D341Med (cell line): ENCODE measurements around the gene MYOCOS.
"Not testable (repeated sequence)": the region's sequence is repeated elsewhere in the genome, so short reads cannot be mapped to it uniquely, and the experiment has no call there.

ENCODE experiments used
- DNase-seq: peaks from one replicate; pipeline ENCODE4 v3.0.0; 2012; ENCODE audit warnings: low spot score

The MYOCOS gene, protein sequence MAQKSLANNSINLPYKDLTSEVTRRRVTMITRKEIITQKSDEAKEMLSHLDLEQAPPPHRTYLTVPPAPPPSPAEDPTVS

DNA sequence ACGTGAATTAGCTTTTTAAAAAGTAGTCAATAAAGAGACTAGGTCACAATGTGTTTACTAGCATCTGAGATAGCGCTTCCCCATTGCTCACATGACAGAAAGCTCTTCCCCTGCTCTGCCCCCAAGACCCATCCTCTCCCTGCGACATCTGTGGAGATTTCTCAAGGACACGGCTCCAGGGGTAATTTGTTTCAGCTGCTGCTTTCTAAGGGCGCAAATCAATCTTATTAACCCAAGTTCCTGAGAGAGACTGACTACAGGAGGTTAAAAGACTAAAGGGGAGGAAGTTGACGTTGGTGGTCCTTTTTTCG is at the start of gene MYOCOS:
Gene MYOCOS, plus strand, starts transcription at position 92 of the 311 bp plus-strand sequence. CDS start 1,641 bp downstream, outside the sequence.
- DNase-seq = no peak

DNA sequence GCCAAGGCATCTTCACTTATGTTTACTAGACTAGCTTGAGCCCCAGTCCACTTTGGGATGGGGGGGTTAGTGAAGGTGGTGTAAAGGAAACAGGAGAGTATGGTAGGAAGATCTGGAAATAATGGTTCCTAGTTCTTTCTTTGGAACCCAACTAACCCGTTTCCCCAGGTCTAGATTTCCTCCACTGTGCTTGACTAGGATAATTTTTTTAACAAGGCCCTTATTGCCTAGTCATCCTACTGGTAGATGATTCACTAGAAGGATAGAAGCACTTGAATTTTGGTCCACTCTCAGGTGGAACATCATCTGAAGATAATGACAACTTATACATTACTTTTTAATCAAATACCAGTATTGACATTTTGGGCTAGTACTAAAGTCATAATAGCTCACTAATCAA is 45.9 kb upstream of the MYOCOS start:
- DNase-seq = no peak

DNA sequence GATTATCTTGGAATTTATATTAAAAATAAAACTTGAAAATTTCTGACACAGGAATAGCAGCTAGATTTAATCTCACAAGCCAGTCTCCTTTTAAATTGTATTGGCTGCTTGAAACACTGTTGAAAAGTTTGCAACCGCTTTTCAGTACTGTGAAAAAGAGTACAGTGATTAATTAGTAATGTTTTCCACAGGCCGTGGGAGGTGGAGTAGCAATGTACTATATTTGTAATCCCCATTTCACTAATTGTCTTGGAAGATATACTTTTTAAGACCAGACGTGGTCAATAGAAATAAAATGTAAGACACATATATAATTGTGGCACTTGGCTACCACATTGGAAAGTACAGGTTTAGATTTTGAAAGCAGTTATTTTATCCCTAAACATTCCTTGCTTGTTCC is 40.8 kb upstream of the MYOCOS start:
- DNase-seq = no peak

DNA sequence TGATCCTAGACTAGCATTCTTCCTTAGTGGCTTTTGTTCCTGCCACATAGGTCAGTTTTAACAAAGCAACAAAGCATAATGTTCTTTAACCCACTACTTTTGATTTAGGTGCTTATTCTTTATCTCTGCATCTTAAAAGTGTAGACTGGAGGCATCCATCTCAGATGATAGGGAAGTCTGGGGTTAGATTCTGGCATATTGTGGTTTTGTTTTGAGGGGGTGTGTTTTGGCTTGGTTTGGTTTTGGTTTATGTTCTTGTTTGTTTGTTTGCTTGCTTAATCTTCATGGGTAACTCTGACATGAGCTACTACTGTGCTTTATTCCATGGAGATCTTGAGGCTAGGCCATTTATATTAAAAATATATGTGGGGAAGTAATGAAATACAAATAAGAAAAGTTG is 40.3 kb upstream of the MYOCOS start:
- no peak for DNase-seq

DNA sequence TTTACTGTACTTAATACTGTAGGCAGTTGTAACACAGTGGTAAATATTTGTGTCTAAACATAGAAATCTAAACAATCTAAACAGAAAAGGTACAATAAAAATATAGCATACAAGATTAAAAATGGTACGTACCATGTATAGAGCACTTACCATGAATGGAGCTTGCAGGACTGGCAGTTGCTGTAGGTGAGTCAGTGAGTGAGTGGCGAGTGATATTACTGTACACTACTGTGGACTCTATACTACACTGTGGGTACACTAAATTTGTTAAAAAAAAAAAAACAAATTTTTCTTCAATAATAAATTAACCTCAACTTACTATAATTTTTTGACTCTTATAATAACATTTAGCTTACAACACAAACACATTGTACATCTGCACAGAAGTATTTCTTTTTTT is 39.5 kb upstream of the MYOCOS start:
- DNase-seq = no peak

DNA sequence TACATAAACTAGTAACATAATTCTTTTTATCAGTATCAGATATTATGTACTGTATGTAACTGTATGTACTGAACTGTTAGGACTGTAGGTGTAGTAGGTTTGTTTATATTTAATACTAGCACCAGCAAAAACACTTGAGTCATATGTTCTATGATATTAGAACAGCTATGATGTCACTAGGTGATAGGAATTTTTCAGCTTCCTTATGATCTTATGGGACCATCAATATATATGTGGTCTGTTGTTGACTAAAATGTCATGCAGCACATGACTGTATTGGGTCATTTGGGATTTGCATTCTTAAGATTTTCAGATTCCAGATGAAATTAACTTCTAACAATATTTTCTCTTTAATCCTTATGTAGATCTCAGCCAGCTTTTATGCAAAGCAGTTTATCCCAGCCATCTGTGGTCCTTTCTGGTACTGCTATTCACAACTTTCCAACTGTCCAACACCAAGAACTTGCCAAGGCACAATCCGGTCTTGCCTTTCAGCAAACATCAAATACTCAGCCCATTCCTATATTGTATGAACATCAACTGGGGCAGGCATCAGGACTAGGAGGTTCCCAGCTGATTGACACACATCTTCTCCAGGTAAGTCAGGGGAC is 38.3 kb upstream of the MYOCOS start:
- DNase-seq = no peak

DNA sequence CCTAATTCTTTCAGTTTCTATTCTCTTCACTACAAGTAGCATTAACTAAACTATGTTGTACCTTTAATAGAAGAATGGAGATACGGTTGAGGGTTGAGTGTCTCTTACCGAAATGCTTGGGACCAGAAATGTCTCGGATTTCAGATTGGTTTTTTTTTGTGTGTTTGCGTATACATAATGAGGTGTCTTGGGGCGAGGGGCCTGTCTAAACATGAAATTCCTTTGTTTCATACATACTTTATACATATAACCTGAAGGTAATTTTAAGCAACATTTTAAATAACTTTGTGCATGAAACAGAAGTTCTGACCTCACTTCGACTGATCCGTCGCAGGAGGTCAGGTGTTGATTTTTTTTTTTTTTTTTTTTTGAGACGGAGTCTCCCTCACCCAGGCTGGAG is 36.3 kb upstream of the MYOCOS start:
- DNase-seq = no peak

DNA sequence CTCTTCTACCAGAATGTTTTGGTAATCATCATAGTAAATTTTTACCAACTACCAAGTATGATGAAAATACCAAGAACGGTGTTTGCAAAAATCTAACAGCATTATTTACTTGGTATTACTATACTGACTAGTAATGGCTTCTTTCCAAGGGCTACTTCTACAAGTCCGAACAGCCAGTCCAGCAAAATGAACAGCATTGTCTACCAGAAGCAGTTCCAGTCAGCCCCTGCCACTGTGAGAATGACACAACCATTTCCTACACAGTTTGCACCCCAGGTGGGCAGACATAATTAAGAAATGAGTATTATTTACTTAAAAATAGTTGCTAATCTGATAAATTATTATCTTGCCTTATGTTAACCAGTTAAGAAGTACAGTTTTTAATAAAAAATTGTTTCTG is 33.8 kb upstream of the MYOCOS start:
- no peak for DNase-seq

DNA sequence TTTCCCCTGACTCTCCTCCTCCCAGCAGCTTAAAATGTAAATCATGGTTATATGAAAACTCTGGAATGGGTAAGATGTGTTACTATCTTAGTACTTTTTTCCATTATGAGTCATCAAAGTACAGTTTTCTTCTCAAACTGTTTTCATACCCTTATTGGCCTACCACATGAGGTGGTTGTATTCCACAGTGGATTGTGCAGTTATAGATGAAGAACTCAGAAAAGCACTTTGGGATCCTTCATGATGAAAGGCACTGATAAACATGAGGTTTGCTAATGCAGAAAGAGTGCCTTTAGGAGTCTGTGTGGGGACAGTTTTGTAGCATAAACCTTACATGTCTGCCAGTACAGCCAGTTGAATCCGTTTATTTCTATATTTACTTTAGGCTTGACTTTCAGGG is 32.0 kb upstream of the MYOCOS start:
- DNase-seq = no peak

DNA sequence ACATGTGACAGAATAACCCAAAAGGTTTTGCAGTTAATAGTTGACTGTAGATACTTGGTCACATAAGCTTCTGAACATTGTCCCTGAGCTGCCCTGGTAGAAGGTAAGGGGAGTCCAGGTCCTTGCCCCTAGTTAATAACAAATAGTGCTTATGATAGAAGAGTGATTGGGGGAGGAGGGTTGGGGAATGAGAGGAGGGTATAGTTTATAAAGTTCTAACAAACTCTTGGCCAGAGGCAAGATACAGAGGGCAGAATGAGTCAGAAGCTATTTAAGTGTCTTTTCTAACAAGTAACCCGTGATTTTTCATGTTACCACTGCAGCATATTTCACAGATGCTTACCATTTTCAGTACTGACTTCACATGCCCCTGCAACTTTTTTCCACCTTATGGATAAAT is 26.7 kb upstream of the MYOCOS start:
- DNase-seq = no peak

DNA sequence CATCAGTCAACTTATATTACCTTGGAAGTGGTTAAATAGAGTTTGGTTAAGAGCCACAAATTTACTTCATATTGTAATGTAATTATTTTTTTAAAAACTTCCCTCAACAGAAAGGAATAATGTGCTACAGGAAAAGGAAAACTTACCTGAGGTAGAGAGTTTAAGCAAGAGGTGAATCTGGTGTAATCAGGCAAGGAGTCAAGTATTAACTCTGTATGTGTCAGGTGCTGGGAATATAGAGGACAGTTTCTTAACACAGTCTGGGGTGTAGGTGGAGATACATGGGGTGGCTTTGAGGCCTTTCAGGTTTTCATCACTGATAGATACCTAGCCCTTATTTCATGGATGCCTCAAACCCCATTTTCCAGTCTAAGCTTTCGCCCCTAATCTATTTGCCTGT is 25.9 kb upstream of the MYOCOS start:
- DNase-seq = no peak

DNA sequence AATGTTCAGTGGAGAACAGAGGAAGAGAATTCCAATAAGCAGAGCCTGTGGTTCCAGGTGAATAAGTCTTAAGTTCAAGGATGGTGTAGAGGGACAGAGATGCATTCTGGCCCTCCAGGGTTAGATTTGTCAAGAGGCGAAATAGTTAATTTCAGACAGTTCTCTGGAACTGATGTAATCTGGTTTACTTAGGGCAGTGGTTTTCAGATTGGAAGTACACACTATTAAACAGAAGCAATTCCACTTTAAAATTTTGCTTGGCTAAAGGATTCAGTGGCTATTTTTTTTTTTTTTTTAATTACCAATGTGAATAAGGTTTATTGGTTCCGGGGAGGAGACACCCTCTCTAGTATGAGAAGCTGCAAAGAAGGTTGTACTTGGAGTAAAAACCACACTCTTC is 25.3 kb upstream of the MYOCOS start:
- no peak for DNase-seq

DNA sequence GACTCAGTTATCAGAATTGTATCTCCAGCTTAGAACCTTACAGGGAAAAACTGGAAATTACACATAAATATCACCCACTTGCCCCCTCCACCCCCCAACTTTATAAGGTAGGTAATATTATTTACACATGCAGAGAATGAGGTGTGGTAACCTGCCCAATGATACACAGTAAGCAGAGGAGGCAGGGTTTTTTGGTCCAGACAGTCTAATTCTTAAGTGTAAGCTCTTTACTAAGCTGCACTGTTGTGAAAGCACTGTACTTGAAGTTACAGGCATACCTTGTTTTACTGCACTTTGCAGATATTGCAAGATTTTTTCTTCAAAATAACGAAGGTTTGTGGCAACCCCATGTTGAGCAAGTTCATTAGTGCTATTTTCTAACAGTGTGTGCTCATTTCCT is 24.8 kb upstream of the MYOCOS start:
- DNase-seq = no peak

DNA sequence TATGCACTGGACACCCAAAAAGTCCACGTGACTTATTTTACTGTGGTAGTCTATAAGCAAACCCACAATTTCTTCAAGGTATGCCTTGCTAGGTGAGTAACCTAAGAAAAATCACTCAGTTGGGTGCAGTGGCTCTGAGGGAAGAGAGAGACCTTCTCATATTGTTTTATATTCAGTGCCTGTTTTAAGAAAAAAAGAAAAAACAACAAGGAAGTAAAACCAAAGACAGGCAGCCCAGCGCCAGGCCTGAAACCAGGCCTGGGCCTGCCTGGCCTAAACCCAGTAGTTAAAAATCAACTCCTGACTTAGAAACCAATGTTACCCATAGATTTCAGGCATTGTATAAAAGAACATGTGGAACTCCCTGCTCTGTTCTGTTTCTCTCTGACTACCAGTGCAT is 21.7 kb upstream of the MYOCOS start:
- not testable (repeated sequence) for DNase-seq

DNA sequence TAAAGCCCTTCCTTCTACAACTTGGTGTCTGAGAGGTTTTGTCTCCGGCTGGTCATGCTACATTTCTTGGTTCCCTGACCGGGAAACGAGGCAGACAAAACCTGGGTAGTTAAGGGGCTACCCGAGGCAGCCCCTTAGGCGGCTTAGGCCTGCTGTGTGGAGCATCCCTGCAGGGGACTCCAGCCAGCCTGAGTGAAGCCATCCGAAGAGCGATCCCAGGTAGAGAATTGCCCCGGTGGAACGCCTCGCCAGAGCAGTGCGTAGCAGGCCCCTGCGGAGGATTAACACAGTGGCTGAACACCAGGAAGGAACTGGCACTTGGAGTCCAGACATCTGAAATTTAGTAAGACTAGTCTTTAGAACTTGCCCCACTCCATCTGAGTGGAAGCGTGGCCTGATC is 21.2 kb upstream of the MYOCOS start:
- no peak for DNase-seq

DNA sequence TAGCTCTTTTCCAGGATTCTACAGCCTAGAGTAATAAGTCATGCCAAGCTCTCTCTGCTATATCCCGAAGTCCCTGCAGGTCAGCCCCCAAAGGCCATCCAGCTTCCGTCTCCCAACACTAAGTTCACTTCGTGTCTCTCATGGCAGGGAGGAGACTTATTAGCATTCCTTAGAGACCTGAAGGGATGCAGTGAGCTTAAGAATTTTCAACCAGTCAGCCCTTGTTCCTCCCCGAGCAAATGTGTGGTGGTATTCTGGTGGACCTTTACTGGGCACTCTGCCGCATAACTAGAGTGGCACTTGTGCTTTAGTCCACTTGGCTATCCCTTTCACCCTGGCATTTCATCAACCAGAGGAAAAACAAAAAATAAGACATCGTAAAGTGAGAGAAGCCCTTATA is 19.0 kb upstream of the MYOCOS start:
- DNase-seq = not testable (repeated sequence)

DNA sequence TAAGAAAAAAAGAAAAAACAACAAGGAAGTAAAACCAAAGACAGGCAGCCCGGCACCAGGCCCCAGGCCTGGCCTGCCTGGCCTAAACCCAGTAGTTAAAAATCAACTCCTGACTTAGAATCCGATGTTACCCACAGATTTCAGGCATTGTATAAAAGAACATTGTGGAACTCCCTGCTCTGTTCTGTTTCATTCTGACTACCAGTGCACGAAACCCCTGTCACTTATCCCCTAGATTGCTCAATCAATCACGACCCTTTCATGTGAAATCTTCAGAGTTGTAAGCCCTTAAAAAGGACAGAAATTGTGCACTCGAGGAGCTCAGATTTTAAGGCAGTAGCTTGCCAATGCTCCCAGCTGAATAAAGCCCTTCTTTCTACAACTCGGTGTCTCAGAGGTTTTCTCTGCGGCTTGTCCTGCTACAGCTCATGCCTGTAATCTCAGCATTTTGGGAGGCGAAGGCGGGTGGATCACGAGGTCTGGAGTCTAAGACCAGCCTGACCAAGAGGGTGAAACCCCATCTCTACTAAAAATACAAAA is 15.6 kb upstream of the MYOCOS start:
- no peak for DNase-seq

DNA sequence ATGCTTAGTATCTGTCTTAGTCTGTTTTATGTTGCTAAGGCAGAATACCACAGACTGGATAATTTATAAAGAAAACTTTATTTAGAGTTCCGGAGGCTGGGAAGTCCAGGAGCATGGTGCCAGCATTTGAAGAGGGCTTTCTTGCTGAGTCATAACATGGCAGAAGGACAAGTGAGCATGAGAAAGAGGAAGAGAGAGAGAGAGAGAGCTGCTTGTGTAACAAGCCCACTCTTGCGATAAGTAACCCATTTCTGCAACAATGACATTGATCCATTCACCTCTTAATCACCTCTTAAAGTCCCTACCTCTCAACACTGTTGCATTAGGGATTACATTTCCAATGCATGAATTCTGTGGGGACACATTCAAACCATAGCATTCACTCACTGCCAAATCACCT is 11.7 kb upstream of the MYOCOS start:
- no peak for DNase-seq

DNA sequence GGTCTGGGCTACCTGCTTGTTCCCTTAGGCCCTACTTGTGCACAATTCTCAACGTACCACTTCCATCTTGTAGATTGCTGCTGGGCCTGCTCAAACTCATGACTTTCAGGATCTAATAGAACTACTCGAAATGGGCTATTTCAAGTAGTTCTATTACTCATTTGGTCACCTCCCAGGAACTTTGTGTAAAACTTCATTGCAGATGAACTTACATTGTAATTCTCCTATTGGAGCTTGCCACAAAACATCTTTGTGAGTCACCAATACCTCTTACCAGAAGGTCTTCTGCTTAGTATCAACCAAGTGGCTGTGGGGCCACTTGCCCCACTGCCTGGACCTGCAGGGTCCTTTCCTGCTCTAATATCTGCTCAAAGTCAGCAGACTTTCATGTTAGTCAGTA is 10.7 kb upstream of the MYOCOS start:
- no peak for DNase-seq

DNA sequence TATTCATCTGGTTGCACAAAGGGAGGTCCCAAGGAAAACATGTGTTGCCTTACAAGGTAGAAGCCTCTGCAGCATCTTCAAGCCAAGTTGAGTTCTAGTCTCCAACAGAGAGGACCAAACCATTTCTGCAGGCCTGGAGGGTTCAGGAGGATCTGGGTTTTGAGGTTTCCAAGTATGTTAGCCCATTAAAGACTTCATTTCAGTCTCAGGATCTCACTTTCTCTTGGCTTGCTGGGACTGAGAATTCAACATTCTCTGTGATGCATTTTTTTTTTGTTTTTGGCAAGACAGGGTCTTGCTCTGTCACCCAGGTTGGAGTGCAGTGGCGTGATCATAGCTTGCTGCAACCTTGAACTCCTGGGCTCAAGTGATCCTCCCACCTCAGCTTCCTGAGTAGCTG is 8.8 kb upstream of the MYOCOS start:
- DNase-seq = no peak

DNA sequence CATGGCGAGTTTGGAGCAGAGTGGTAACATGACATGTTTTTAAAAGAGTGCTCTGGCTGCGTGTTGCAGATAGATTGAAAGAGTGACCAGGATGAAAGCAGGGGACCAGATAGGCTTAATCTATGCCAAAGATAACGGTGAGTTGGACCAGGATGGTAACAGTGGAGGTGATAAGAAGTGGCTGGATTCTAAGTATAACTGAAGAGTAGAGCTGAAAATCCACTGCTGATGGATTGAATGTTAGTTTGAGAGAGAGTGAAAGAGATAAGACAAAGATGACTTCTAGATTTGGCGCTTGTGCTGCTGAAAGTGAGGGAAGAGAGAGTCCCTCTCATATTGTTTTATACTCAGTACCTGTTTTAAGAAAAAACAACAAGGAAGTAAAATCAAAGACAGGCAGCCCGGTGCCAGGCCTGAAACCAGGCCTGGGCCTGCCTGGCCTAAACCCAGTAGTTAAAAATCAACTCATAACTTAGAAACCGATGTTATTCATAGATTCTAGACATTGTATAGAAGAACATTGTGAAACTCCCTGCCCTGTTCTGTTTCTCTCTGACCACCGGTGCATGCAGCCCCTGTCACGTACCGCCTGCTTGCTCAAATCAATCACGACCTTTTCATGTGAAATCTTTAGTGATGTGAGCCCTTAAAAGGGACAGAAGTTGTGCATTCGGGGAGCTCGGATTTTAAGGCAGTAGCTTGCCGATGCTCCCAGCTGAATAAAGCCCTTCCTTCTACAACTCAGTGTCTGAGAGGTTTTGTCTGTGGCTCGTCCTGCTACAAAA is 6.7 kb upstream of the MYOCOS start:
- not testable (repeated sequence) for DNase-seq

DNA sequence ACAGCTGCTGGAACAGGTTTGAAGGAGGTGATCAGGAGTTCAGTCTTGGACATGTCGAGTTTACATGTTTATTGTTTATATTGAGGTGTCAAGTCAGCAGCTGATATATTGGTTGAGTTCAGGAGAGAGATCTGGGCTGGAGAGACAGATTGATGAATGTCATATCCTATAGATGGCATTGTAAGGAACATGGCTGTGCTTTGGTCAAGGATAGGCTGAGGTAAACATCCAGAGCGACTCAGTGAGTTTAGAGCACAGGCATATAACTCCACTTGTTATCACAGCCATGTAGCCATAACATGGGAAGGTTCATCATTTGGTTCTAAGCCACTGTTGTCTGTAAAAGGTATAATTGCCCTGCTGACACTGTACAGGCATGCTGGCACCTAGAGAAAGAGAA is 5.5 kb upstream of the MYOCOS start:
- no peak for DNase-seq

DNA sequence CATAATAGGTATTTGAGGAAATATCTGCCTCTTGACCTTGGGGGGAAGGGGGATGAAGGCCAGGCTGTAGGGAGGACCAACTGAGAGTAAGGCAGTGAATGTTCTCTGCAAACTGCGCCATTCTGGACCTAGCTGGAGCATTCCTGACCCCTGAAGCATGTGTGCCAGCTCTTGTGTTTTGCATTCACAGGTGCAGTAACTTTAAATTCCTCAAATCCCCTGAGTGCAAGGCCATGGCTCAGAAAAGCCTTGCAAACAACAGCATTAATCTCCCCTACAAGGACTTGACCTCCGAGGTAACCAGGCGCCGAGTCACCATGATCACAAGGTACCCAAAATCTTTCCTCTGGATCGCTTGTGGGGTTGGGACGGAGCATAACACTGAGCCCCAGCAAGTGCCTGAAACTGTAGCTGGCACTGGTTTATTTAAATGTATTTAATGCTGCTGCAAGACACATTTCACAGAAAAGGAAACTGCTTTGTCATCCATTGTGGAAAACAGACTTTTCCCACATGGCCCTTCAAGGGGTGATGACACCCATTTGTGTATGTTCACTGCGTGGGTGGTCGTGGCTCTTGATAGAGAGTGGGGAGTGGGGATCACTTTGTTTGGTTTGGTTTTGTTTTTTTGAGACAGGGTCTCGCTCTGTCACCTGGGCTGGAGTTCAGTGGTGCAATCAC is 1.7 kb downstream of the MYOCOS start:
- no peak for DNase-seq
